ENCODE results near the gene KNDC1.

The KNDC1 gene

DNA sequence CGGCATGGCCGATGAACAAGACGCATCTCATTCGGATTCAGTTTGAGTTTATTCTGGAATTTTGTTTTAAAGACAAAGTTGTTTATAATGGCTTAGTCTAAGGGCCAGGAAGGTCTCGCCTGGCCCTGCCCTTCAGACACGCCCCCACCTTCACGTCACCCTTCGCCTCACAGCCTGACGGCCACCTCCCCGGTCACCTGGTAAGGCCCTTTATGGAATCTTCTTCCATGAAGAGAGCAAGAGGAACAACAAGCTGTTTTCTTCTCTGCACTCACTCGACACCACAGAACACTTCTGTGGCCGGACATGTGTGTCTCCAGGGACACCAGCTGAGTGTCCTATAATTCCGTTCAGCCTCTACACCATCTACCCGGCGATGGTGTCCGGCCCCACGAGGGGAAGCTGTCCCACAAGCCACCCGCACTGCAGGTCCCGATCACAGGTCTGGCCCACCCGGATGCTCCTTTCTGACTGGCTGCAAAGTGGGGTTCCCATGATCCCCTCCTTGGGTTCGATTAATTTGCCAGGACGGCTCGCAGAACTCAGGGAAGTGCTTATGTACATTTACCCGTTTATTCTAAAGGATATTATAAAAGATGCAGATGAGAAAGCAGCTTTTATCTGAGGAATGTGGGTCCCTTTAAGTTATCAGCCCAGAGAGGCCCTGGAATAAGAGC is 17.4 kb upstream of the KNDC1 start:
- no peak overlapping the region for H3K27ac ChIP-seq (ENCODE audit: low read depth, low read length)
- H3K14ac ChIP-seq (ENCODE audit: low read length) = no peak overlapping the region
- H3K27me3 ChIP-seq (ENCODE audit: insufficient read depth, low read length) = no peaks in the 10 kb centered on the region
- H4K91ac ChIP-seq (ENCODE audit: low read depth, low read length) = no peak overlapping the region
- H2AK5ac ChIP-seq (ENCODE audit: low read length) = no peak overlapping the region
- no peak overlapping the region for H2AFZ ChIP-seq (ENCODE audit: insufficient read depth, low read length, poor library complexity)
- no peak overlapping the region for H3K18ac ChIP-seq (ENCODE audit: low read length)
- no peak overlapping the region for H2BK5ac ChIP-seq (ENCODE audit: low read depth, low read length, poor library complexity)
- H3K9ac ChIP-seq (ENCODE audit: low read length) = no peak overlapping the region
- no peaks in the 10 kb centered on the region for H3K79me2 ChIP-seq (ENCODE audit: control insufficient read depth, insufficient read depth, low read length, poor library complexity)
- no peak overlapping the region for H3K4ac ChIP-seq (ENCODE audit: low read depth, low read length)
- no CpG with 5 or more reads among the region's 24 CpGs for WGBS (ENCODE audit: extremely low coverage, insufficient coverage, insufficient read length)
- no peaks in the 10 kb centered on the region for H3K4me1 ChIP-seq (ENCODE audit: control insufficient read depth in 1 of 2, insufficient read depth in 2 of 2, low read length in 2 of 2)
- H3K9me3 ChIP-seq (ENCODE audit: insufficient read depth, low read depth, low read length) = no peaks in the 10 kb centered on the region
- no peak overlapping the region for H2BK120ac ChIP-seq (ENCODE audit: insufficient read depth, low read length, poor library complexity)
- H4K8ac ChIP-seq (ENCODE audit: low read depth, low read length) = no peak overlapping the region
- no peak overlapping the region for H3K4me3 ChIP-seq (ENCODE audit: low read depth, low read length)
- no peaks in the 10 kb centered on the region for H3K36me3 ChIP-seq (ENCODE audit: control insufficient read depth in 1 of 2, insufficient read depth in 2 of 2, low read length in 2 of 2)
- no peak overlapping the region for H3K23ac ChIP-seq (ENCODE audit: low read length)
- H2BK12ac ChIP-seq (ENCODE audit: low read length) = no peak overlapping the region
- no peak for DNase-seq
- no peaks in the 10 kb centered on the region for H3K79me1 ChIP-seq (ENCODE audit: low read length)
- no peak overlapping the region for H3K4me2 ChIP-seq (ENCODE audit: low read length)
- H4K12ac ChIP-seq (ENCODE audit: low read depth, low read length) = no peak overlapping the region

DNA sequence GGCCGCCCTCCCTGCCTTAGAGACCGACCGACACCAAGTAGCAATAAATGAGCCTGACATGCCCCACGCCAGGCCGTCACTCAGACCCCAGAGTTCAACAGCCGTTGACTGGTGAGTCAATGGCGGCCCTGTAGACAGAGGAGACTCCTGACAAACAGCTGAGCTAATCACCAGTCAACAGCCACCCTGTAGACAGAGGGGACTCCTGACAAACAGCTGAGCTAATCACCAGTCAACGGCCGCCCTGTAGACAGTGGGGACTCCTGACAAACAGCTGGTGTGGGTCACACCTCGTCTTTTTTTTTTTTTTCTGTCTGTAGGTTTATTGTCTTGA is 16.9 kb upstream of the KNDC1 start:
- Histone ChIP-seq H3K36me3 (ENCODE audit: control insufficient read depth in 1 of 2, insufficient read depth in 2 of 2, low read length in 2 of 2) (no peaks in the 10 kb centered on the region), H4K12ac (ENCODE audit: low read depth, low read length) (no peak overlapping the region), H3K9me3 (ENCODE audit: insufficient read depth, low read depth, low read length) (no peaks in the 10 kb centered on the region), H3K18ac (ENCODE audit: low read length) (no peak overlapping the region), H4K8ac (ENCODE audit: low read depth, low read length) (no peak overlapping the region), H3K4me3 (ENCODE audit: low read depth, low read length) (no peak overlapping the region), H2BK12ac (ENCODE audit: low read length) (no peak overlapping the region), H3K9ac (ENCODE audit: low read length) (no peak overlapping the region), H3K27ac (ENCODE audit: low read depth, low read length) (no peak overlapping the region), H2BK120ac (ENCODE audit: insufficient read depth, low read length, poor library complexity) (no peak overlapping the region), H2AFZ (ENCODE audit: insufficient read depth, low read length, poor library complexity) (no peak overlapping the region), H4K91ac (ENCODE audit: low read depth, low read length) (no peak overlapping the region), H2BK5ac (ENCODE audit: low read depth, low read length, poor library complexity) (no peak overlapping the region), H3K4ac (ENCODE audit: low read depth, low read length) (no peak overlapping the region), H3K27me3 (ENCODE audit: insufficient read depth, low read length) (no peaks in the 10 kb centered on the region), H3K4me1 (ENCODE audit: control insufficient read depth in 1 of 2, insufficient read depth in 2 of 2, low read length in 2 of 2) (no peaks in the 10 kb centered on the region), H3K14ac (ENCODE audit: low read length) (no peak overlapping the region), H3K4me2 (ENCODE audit: low read length) (no peak overlapping the region), H3K23ac (ENCODE audit: low read length) (no peak overlapping the region), H3K79me1 (ENCODE audit: low read length) (no peaks in the 10 kb centered on the region), H3K79me2 (ENCODE audit: control insufficient read depth, insufficient read depth, low read length, poor library complexity) (no peaks in the 10 kb centered on the region), H2AK5ac (ENCODE audit: low read length) (no peak overlapping the region)
- no peak for DNase-seq
- WGBS (ENCODE audit: extremely low coverage, insufficient coverage, insufficient read length) = no CpG with 5 or more reads among the region's 10 CpGs

DNA sequence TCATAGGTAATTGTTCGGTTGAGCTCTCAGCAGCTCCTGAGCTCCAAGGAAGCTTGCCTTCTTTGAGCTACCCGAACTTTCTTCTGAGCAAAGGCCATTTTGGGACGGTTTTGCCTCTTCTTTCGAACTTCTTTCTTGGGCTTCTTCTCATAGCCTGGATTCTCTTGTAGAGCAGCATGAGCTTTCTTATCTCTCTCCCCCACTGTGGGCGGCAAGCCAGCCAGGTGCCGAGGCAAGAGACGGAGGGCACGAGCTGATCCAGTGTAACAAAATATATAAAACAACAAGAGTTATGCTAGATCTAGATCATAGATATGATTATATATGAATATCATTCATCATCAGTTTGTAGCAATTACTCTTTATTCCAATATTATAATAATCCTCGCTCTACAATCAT is 16.5 kb upstream of the KNDC1 start:
- Histone ChIP-seq H3K79me1 (ENCODE audit: low read length) (no peaks in the 10 kb centered on the region), H4K12ac (ENCODE audit: low read depth, low read length) (no peak overlapping the region), H3K36me3 (ENCODE audit: control insufficient read depth in 1 of 2, insufficient read depth in 2 of 2, low read length in 2 of 2) (no peaks in the 10 kb centered on the region), H3K4me2 (ENCODE audit: low read length) (no peak overlapping the region), H3K4ac (ENCODE audit: low read depth, low read length) (no peak overlapping the region), H2AK5ac (ENCODE audit: low read length) (no peak overlapping the region), H3K4me1 (ENCODE audit: control insufficient read depth in 1 of 2, insufficient read depth in 2 of 2, low read length in 2 of 2) (no peaks in the 10 kb centered on the region), H3K9ac (ENCODE audit: low read length) (no peak overlapping the region), H2BK5ac (ENCODE audit: low read depth, low read length, poor library complexity) (no peak overlapping the region), H4K91ac (ENCODE audit: low read depth, low read length) (no peak overlapping the region), H3K23ac (ENCODE audit: low read length) (no peak overlapping the region), H3K27me3 (ENCODE audit: insufficient read depth, low read length) (no peaks in the 10 kb centered on the region), H3K27ac (ENCODE audit: low read depth, low read length) (no peak overlapping the region), H3K18ac (ENCODE audit: low read length) (no peak overlapping the region), H3K4me3 (ENCODE audit: low read depth, low read length) (no peak overlapping the region), H2AFZ (ENCODE audit: insufficient read depth, low read length, poor library complexity) (no peak overlapping the region), H3K14ac (ENCODE audit: low read length) (no peak overlapping the region), H4K8ac (ENCODE audit: low read depth, low read length) (no peak overlapping the region), H2BK12ac (ENCODE audit: low read length) (no peak overlapping the region), H3K79me2 (ENCODE audit: control insufficient read depth, insufficient read depth, low read length, poor library complexity) (no peaks in the 10 kb centered on the region), H2BK120ac (ENCODE audit: insufficient read depth, low read length, poor library complexity) (no peak overlapping the region), H3K9me3 (ENCODE audit: insufficient read depth, low read depth, low read length) (no peaks in the 10 kb centered on the region)
- no peak for DNase-seq
- no CpG with 5 or more reads among the region's 9 CpGs for WGBS (ENCODE audit: extremely low coverage, insufficient coverage, insufficient read length)

DNA sequence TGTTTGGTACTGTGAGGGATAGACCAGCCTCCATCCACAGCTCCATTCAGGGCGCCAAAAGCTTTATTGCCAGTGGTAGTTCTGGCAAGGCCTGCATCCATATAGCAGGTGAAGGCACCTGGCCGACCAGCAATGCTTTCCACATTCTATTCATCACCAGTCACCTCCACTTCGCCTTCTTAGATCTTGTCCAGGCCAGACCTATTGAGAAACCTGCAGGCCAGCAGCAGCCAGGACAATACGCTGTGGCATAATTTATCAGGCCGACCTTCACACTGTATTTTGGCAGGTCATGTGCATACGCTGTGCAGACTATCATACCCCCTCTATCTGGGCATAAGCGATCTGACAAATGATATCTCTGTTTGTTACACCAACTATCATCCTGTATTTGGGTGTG is 15.2 kb upstream of the KNDC1 start:
- Histone ChIP-seq H3K27ac (ENCODE audit: low read depth, low read length) (no peak overlapping the region), H3K4me2 (ENCODE audit: low read length) (no peak overlapping the region), H3K14ac (ENCODE audit: low read length) (no peak overlapping the region), H3K4me3 (ENCODE audit: low read depth, low read length) (no peak overlapping the region), H4K91ac (ENCODE audit: low read depth, low read length) (no peak overlapping the region), H3K18ac (ENCODE audit: low read length) (no peak overlapping the region), H3K36me3 (ENCODE audit: control insufficient read depth in 1 of 2, insufficient read depth in 2 of 2, low read length in 2 of 2) (no peaks in the 10 kb centered on the region), H3K23ac (ENCODE audit: low read length) (no peak overlapping the region), H3K4me1 (ENCODE audit: control insufficient read depth in 1 of 2, insufficient read depth in 2 of 2, low read length in 2 of 2) (no peaks in the 10 kb centered on the region), H3K79me2 (ENCODE audit: control insufficient read depth, insufficient read depth, low read length, poor library complexity) (no peaks in the 10 kb centered on the region), H2BK5ac (ENCODE audit: low read depth, low read length, poor library complexity) (no peak overlapping the region), H4K8ac (ENCODE audit: low read depth, low read length) (no peak overlapping the region), H4K12ac (ENCODE audit: low read depth, low read length) (no peak overlapping the region), H3K79me1 (ENCODE audit: low read length) (no peaks in the 10 kb centered on the region), H3K27me3 (ENCODE audit: insufficient read depth, low read length) (no peaks in the 10 kb centered on the region), H3K4ac (ENCODE audit: low read depth, low read length) (no peak overlapping the region), H3K9ac (ENCODE audit: low read length) (no peak overlapping the region), H3K9me3 (ENCODE audit: insufficient read depth, low read depth, low read length) (no peaks in the 10 kb centered on the region), H2BK120ac (ENCODE audit: insufficient read depth, low read length, poor library complexity) (no peak overlapping the region), H2AFZ (ENCODE audit: insufficient read depth, low read length, poor library complexity) (no peak overlapping the region), H2AK5ac (ENCODE audit: low read length) (no peak overlapping the region), H2BK12ac (ENCODE audit: low read length) (no peak overlapping the region)
- WGBS (ENCODE audit: extremely low coverage, insufficient coverage, insufficient read length) = no CpG with 5 or more reads among the region's 7 CpGs
- no peak for DNase-seq

All from trophoblast cell (in vitro differentiated cells and primary cell).